ENCODE results near the gene ADCY4. TPM values are rescaled to one million over a fixed set of nuclear protein-coding genes. Genes with fewer than 3 reads are reported as not detected.

Gene ADCY4
- polyA plus RNA-seq, 6 donors from 2014 or later = 0.29 to 0.53 (median 0.32) TPM; not detected in 3

GRCh38 chr14:24304019-24304387 is 30.9 kb downstream of the ADCY4 start:
- no peaks in the 10 kb centered on the region for H3K27me3 Mint-ChIP-seq
- peak overlapping the region in 1 of 8 donors; percentile 61 for H3K4me3 Mint-ChIP-seq
- H3K4me1 Mint-ChIP-seq = peaks cover 20 to 46% (median 44%) of the 10 kb centered on the region in 3 donors
- H3K27ac Mint-ChIP-seq = peak overlapping the region in 1 of 6 donors; percentile 82
- DNase-seq (no peak), ATAC-seq (ENCODE audit: low read depth in 2 of 2) (no peak)
- no peaks in the 10 kb centered on the region for H3K9me3 Mint-ChIP-seq
- H3K36me3 Mint-ChIP-seq = peaks cover 10 to 19% of the 10 kb centered on the region in 2 donors

- DNase-seq = no peak
- H3K4me3 Mint-ChIP-seq = peak overlapping the region; percentile 89 to 99 (median 96)
- no peak for ATAC-seq (ENCODE audit: low read depth in 2 of 2)
- no peaks in the 10 kb centered on the region for H3K9me3 Mint-ChIP-seq
- peaks cover 35 to 58% (median 53%) of the 10 kb centered on the region in 3 donors for H3K4me1 Mint-ChIP-seq
- H3K27me3 Mint-ChIP-seq = no peaks in the 10 kb centered on the region
- H3K27ac Mint-ChIP-seq = peak overlapping the region; percentile 86 to 98 (median 88)
- peaks cover 6 to 23% of the 10 kb centered on the region in 2 donors for H3K36me3 Mint-ChIP-seq
These were observed 34.4 kb downstream of the ADCY4 start for GRCh38 chr14:24300326-24300980.

GRCh38 chr14:24299255-24300191 is 35.3 kb downstream of the ADCY4 start, which contains the start of the genes DHRS1 and NOP9:
DHRS1 (minus strand) TSS chr14:24299780; CDS start chr14:24299106, 674 bp downstream.
NOP9 (plus strand) TSS chr14:24299850; CDS start chr14:24299955, 105 bp downstream.
- DNase-seq (peak; percentile 91), ATAC-seq (ENCODE audit: low read depth in 2 of 2) (peak; percentile 81 to 87)
- Mint-ChIP-seq H3K4me3 (peak within 1 kb of the TSS; percentile 89 to 99 (median 96)), H3K9me3 (no peaks in the 10 kb centered on the region), H3K36me3 (peaks cover 5 to 14% of the 10 kb centered on the region in 2 donors), H3K27ac (peak within 1 kb of the TSS; percentile 92 to 99 (median 97)), H3K27me3 (no peaks in the 10 kb centered on the region), H3K4me1 (peaks cover 35 to 55% (median 53%) of the 10 kb centered on the region in 3 donors)

GRCh38 chr14:24298892-24299254 is 36.0 kb downstream of the ADCY4 start:
- H3K36me3 Mint-ChIP-seq = peaks cover 5 to 10% of the 10 kb centered on the region in 2 donors
- ATAC-seq (ENCODE audit: low read depth in 2 of 2) (no peak), DNase-seq (no peak)
- H3K27me3 Mint-ChIP-seq = no peaks in the 10 kb centered on the region
- peaks cover 35 to 55% (median 53%) of the 10 kb centered on the region in 3 donors for H3K4me1 Mint-ChIP-seq
- peak overlapping the region; percentile 92 to 99 (median 97) for H3K27ac Mint-ChIP-seq
- peak overlapping the region; percentile 89 to 99 (median 96) for H3K4me3 Mint-ChIP-seq
- H3K9me3 Mint-ChIP-seq = no peaks in the 10 kb centered on the region

- H3K9me3 Mint-ChIP-seq = no peaks in the 10 kb centered on the region
- peak overlapping the region; percentile 76 to 94 (median 88) for H3K27ac Mint-ChIP-seq
- peaks cover 5 to 13% of the 10 kb centered on the region in 2 donors for H3K36me3 Mint-ChIP-seq
- no peaks in the 10 kb centered on the region for H3K27me3 Mint-ChIP-seq
- H3K4me1 Mint-ChIP-seq = peaks cover 35 to 55% (median 53%) of the 10 kb centered on the region in 3 donors
- DNase-seq (no peak), ATAC-seq (ENCODE audit: low read depth in 2 of 2) (no peak)
- peak overlapping the region in 5 of 8 donors; percentile 7 to 80 (median 21) for H3K4me3 Mint-ChIP-seq
These were observed 37.5 kb downstream of the ADCY4 start for GRCh38 chr14:24297190-24297964.

- peak; percentile 59 to 65 for ATAC-seq (ENCODE audit: low read depth in 2 of 2)
- Mint-ChIP-seq H3K9me3 (no peaks in the 10 kb centered on the region), H3K27me3 (no peaks in the 10 kb centered on the region), H3K4me1 (peaks cover 35 to 50% (median 45%) of the 10 kb centered on the region in 3 donors), H3K4me3 (peak overlapping the region in 3 of 8 donors; percentile 35 to 80 (median 49)), H3K36me3 (peaks cover 5 to 20% of the 10 kb centered on the region in 2 donors), H3K27ac (peak overlapping the region; percentile 76 to 94 (median 90))
- DNase-seq = peak; percentile 69
These were observed 38.3 kb downstream of the ADCY4 start for GRCh38 chr14:24296341-24297157.

- H3K4me3 Mint-ChIP-seq = no peak overlapping the region
These were observed 41.3 kb downstream of the ADCY4 start for GRCh38 chr14:24293525-24293924.

GRCh38 chr14:24292118-24292807 is 42.6 kb downstream of the ADCY4 start:
- Mint-ChIP-seq H3K4me1 (peaks cover 27 to 36% (median 29%) of the 10 kb centered on the region in 3 donors), H3K9me3 (no peaks in the 10 kb centered on the region), H3K4me3 (no peak overlapping the region), H3K27me3 (no peaks in the 10 kb centered on the region), H3K27ac (no peak overlapping the region), H3K36me3 (peaks cover 18 to 32% of the 10 kb centered on the region in 2 donors)
- ATAC-seq (ENCODE audit: low read depth in 2 of 2) (no peak), DNase-seq (no peak)

More at GRCh38 chr14:24293525-24293924, 41.3 kb downstream of the ADCY4 start:
- ATAC-seq (ENCODE audit: low read depth in 2 of 2) (no peak), DNase-seq (no peak)
- peaks cover 30 to 40% (median 37%) of the 10 kb centered on the region in 3 donors for H3K4me1 Mint-ChIP-seq
- H3K27ac Mint-ChIP-seq = peak overlapping the region in 1 of 6 donors; percentile 8
- no peaks in the 10 kb centered on the region for H3K27me3 Mint-ChIP-seq
- no peaks in the 10 kb centered on the region for H3K9me3 Mint-ChIP-seq
- peaks cover 18 to 32% of the 10 kb centered on the region in 2 donors for H3K36me3 Mint-ChIP-seq

GRCh38 chr14:24291446-24292117 is 43.3 kb downstream of the ADCY4 start:
- no peak overlapping the region for H3K4me3 Mint-ChIP-seq
- no peak for ATAC-seq (ENCODE audit: low read depth in 2 of 2)
- peaks cover 18 to 29% of the 10 kb centered on the region in 2 donors for H3K36me3 Mint-ChIP-seq
- no peak for DNase-seq
- H3K27me3 Mint-ChIP-seq = no peaks in the 10 kb centered on the region
- H3K9me3 Mint-ChIP-seq = no peaks in the 10 kb centered on the region
- peak overlapping the region in 1 of 6 donors; percentile 68 for H3K27ac Mint-ChIP-seq
- H3K4me1 Mint-ChIP-seq = peaks cover 21 to 29% (median 22%) of the 10 kb centered on the region in 3 donors

- ATAC-seq (ENCODE audit: low read depth in 2 of 2) = no peak
- Mint-ChIP-seq H3K36me3 (peaks cover 18 to 21% of the 10 kb centered on the region in 2 donors), H3K9me3 (no peaks in the 10 kb centered on the region), H3K27ac (peak overlapping the region in 3 of 6 donors; percentile 59 to 86 (median 84)), H3K4me1 (peaks cover 13 to 22% (median 16%) of the 10 kb centered on the region in 3 donors), H3K4me3 (no peak overlapping the region), H3K27me3 (no peaks in the 10 kb centered on the region)
- DNase-seq = no peak
These were observed 44.1 kb downstream of the ADCY4 start for GRCh38 chr14:24290746-24291145.

GRCh38 chr14:24289649-24290280 is 45.1 kb downstream of the ADCY4 start:
- H3K36me3 Mint-ChIP-seq = peaks cover 13 to 21% of the 10 kb centered on the region in 2 donors
- H3K4me3 Mint-ChIP-seq = no peak overlapping the region
- H3K27me3 Mint-ChIP-seq = no peaks in the 10 kb centered on the region
- DNase-seq = peak; percentile 29
- peaks cover 13 to 22% (median 16%) of the 10 kb centered on the region in 3 donors for H3K4me1 Mint-ChIP-seq
- H3K27ac Mint-ChIP-seq = peak overlapping the region in 2 of 6 donors; percentile 20 to 42
- ATAC-seq (ENCODE audit: low read depth in 2 of 2) = peak; percentile 56 to 90
- H3K9me3 Mint-ChIP-seq = no peaks in the 10 kb centered on the region
